A204.1 (cell line): ENCODE results near the gene RAB22A.
"Not testable (repeated sequence)": the region's sequence is repeated elsewhere in the genome, so short reads cannot be mapped to it uniquely, and the experiment has no call there.

Experiments
- FAIRE-seq: peaks from 2 replicates; lab custom pipeline; 2012; peaks lifted over from hg19 to GRCh38; lab: Jason Lieb, UNC

Gene RAB22A

DNA sequence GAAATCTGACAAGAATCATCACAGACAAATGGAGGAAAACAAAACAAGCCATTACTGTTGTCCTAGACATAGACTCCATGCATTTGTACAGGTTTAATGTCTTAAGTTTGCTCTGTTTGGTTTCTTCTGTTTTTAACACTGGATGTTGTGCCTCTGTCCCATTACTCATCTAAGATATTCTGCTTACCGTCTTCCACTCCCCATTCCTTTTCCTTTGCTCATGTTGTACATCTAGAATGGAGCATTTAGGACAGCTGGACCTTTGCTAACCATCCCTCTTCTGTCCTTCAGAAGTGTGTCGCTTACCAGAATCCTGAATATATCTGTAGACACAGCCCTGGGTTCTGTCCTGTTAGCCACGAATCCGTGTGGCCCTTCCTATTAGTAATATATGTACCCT is 35.2 kb downstream of the RAB22A start:
- FAIRE-seq: no peak

DNA sequence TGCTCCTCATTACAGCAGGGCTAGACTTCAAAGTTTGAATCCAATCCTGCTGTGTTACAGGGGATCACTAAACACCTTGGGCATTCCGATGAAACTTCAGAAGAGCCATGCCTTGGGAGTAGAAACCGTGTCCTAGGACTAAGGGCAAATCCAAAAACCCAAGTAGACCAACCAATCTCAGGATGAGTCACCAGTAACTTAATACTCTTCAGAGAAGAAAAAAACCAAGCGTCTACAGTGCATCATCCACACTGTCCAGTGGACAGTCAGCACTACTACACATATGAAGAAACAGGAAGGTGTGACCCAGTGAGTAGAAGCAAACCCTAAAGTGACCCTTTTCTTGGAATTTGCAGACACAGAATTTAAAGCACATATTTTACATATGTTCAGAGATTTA is 40.1 kb downstream of the RAB22A start:
- FAIRE-seq: no peak

DNA sequence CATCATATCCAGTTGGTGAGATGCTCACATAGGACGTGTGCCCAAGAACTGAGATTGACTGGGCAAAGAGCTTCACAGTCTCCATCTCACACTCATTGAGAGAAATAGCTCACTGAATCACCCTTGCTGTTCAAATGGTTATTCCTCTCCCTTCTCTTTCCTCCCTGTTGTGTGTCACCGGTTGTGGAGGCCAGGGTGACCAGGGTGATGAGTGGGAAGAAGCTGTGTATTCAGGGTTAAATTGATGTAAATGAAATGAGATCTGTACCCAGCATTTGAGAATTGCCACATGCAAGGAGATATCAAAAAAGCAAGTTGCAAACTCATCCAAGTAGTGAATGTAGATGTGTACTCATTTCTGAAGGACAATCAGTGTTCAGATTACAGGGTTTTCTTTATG is 43.0 kb downstream of the RAB22A start:
- no peak for FAIRE-seq

DNA sequence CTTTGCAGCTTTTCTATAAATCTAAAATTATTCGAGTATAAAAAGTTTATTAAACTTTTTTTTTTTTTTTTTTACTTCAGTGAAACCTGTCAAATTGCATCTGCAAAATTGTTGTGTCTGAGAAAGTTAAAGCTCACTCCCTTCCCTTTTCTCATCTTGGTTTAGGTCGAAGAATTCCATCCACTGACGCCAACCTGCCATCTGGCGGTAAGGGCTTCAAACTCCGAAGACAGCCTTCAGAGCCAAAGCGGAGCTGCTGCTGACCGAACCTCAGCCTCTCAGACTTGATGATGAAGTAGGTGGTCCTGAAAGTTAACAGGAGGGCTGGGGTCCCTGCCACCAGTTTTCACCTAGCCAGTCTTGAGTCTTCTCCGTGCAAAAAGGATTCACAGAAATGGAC is 49.9 kb downstream of the RAB22A start:
- FAIRE-seq: no peak

DNA sequence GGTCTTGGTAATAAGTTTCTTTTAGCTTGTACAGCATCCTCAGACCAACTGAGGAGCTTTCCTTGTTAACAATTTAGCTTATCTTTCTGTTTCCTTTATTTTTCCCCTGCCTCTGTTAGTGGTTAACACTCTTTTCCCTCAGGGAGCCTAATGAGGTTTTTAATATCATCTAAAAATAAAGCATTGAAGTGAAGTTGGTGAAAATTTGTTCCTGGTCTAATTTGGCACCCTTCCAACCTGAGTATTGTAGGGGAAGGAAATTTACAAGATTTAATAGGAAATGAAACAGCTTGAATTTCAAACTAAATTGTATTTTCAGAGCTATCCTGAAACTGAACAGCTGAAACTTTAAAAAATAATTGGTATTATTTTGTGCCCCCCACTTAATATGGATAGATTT is 51.4 kb downstream of the RAB22A start:
- FAIRE-seq: no peak

DNA sequence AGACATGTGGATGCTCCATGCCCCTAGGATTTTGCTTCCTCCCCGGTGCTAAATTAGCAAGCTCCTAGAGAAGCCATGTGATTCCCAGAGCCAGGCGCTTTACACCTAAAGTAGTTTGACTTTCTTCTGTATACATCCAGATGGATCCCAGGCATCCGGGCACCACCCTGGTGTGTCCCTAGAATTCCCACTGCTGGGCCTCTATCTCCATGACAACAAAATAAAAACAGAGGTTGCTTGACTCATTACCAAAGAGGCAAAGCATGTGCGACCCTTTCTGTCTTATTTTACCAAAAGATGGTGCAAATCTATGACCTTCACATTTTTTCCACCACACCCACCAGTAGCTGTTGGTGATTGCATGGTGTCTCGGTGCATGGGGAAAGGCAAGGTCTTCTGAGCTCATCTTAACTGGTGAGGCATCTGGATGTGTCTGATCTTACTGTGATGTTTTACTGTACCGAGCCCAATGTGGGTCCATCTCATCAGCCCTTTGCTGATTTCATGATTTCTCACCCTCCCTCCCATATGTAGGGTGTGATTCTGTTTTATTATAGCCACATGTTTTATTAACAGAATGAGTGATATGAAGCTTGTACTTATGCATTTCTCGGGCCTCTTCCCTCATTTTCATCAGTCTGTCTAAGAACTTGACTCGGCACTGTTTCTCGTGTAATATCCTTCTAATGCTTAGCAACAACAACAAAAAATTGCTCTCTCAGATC is 52.1 kb downstream of the RAB22A start:
- FAIRE-seq: no peak

DNA sequence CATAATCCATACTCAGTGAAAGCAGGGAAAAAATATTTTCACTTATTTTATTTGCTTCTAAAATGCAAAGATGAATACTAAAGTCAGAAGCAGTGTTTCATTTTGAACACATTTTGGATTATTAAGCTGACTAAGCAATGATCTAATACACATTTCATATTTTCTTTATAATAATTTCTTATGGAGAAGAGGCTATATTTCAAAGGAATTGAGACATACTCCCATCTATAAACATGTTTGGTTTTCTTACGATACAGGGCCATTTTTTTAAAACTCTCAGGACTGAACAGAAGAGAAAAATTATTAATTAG is 52.6 kb downstream of the RAB22A start:
- FAIRE-seq: no peak

DNA sequence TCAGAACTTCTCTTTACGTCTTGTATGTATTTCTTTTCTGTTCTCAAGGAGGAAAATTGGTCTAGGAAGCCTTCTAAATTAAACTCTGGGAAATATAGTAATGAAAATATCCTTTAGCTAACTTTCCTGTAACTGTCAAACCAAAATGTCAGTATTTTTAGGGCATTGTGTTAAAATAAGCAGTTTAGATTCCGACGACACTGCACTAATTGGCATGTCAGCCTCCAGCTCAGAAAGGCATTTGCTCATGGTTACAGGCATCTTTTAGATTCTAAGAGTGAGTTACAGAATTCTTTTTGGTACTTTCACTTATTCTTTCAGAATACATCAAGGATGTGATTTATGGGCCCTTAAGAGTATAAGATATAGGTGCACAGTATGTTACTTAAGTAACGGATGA is 53.5 kb downstream of the RAB22A start:
- FAIRE-seq: no peak

DNA sequence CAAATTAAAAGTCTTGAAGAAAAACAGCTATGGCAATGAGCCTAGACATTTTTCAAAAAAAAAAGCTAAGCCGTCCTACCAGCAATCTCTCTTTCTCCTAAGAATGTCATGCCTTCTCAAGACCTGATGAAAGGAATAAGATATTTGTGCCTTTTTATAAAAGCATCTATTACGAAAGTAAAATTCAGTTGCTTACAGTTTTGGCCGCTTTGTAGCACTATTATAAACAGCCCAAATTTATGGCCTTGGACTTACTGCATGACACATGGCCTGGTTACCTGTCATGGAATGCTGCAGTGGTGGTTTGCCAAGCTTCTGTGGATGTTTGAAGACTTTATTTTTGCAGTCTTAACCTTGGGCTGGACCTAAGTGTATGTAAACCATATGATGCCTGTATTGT is 57.4 kb downstream of the RAB22A start:
- FAIRE-seq: no peak

DNA sequence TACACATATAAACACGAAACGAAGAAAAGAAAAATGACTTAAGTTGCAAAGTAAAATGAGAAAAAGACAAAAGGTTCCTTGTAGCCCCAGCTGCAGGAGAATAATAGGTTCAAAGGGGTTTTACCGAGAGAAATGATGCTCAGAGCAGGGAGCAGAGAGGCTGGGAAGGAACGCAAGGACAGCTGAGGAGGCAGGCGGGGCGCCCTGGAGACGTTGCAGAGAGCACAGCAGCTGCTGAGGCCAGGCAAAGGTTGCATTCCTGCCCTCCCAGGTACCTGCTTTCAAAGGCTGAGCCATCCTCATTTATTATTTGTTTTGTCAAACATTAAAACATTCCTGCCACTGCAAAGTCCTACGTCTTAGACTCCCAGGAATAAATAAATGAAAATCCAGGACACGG is 63.3 kb downstream of the RAB22A start:
- FAIRE-seq: no peak

DNA sequence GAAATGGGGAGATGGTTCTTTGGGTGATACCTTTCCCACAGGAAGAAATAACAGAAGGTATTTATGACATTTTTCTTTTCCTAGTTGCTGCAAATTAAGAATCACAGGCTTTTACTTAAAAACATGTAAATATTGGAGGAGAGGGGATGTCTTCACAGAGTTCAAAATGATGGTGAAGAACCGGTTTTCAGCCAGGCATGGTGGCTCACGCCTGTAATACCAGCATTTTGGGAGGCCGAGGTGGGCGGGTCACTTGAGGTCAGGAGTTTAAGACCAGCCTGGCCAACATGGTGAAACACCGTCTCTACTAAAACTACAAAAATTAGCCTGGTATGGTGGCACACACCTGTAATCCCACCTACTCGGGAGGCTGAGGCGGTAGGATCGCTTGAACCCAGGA is 63.8 kb downstream of the RAB22A start:
- not testable (repeated sequence) for FAIRE-seq

DNA sequence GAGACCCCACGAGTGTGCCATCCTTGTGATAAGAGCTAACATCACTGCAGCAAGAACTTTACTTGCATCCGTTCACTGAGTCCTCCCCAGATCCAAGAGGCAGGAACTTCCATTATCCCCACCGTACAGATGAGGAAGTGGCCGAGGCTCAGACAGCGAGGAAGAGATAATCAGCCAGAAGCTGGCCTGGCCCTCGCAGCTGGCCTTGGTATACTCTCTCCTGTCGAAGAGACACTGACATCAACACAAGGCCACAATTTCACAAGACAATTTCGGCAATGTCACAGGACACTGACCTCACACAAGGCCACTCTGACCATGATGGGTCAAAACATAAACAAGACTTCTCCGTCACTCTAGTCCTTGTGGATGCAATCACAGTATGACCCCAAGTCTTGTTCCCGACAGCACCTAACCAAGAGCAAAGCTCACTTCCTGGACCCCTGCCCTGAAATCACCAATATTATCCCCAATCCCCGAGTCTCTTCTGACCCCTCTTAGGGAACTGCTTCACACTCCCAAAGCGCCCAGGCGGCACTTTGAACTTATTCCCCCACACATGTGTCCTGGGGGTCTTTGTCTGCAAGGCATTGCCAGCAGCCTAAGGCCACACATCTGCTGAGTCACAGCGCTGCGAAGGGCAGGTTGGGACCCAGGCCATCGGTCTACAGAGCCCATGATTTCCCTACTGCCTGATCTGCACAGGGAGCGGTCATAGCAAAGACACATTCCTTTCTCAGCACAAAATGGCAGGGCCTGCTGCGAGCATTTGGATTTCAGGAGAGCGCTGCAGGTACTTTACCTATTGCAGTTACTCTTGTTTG is 64.7 kb downstream of the RAB22A start:
- no peak for FAIRE-seq

DNA sequence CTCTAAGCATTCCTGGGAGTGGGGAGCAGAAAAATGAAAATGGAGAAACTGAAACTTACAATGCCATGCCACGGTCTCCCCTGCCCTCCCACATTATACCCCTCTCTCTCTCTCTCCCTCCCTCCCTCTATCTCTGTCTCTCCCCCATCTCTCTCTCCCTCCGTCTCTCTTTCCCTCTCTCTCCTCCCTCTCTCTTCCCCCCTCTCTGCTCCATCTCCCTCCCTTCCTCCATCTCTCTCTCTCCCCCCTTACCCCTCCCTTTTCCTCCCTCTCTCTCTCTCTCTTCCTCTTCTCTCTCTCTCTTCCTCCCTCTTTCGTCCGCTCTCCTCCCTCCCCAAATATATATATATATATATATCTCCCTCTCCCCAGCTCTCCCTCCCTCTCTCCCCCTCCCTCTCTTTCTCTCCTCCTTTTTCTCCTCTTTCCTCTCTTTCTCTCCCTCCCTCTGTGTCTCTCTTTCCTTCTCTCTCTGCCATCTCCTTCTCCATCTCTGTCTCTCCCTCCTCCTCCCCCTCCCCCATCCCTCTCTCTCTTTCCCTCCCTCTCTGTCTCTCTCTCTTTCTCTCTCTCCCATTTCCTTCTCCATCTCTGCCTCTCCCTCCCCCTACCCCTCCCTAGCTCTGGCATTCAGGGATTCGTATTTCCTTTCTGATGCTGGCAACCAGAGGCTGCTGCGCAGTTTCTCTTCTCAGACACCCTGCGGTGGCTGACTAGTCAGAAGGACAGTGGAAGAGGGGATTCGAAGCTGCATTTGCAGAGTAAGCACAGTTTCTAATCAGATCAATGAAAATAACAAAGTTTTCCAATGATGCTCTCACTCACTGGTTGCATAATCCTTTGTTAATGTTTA is 65.6 kb downstream of the RAB22A start:
- FAIRE-seq: no peak

DNA sequence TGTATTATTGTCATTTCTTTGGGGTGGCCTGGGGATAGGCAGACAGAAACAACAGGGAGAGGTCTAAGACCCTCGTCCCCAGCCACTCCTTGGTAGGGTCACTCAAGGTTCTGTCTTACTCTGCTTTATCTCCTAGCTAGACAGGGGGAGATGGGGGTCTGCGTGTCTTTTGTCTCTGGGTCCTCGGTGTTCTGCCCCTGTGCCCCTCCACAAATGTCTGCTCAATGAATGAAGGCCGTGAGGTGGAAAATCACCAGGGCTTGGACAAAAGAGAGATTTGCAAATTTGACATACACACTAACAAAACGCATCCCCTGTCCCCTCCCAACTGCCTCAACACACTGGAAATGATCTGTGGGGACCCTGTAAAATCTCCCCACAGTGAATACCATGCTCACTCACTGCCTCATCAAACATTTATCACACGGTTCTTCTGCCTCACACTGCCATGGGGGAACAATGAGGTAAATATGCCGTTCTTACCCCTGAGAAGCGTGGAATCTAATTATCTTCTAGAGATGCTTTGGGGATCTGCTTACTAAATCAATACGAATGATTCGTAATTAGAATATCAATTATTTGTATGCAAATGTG is 66.3 kb downstream of the RAB22A start:
- no peak for FAIRE-seq

DNA sequence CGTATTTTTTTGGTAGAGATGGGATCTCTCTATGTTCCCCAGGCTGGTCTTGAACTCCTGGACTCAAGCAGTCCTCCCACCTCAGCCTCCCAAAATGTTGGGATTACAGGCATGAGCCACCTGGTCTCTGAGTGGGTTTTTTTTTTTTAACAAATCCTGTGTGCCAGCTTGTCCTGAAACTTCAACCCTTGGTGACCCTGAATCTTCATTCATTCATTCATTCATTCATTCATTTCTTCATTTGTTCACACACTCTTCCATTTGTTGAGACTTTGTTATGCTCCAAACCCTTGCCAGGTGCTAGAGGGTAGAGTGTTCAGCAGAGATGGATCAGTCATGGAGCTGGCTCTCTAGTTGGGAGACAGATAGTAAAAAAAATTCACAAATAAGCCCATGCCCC is 67.5 kb downstream of the RAB22A start:
- FAIRE-seq: no peak

DNA sequence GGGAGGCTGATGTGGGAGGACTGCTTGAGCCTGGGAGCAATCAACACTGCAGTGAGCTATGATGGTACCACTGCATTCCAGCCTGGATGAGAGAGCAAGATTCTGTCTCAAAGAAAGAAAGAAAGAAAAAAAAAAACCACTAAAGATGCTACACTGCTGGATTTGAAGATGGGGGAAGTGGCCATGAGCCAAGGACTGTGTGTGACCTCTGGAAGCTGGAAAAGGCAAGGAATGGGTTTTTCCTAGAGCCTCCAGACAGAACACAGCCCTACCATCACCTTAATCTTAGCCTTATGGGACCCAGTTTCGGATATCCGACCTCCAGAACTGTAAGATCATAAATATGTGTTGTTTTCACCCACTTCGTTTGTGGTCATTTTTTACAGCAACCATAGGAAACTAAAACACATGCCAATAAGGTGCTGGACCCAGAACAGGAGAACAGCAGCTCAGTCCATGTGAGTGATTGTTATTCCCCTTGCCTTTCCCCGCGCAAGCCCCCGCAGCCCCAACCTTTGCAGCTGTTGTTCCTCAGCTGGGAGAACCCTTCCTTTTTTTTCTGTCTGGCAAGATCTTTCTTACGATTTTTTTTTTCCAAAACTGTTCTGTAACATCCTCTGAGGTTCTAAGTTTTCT is 68.4 kb downstream of the RAB22A start:
- no peak for FAIRE-seq

DNA sequence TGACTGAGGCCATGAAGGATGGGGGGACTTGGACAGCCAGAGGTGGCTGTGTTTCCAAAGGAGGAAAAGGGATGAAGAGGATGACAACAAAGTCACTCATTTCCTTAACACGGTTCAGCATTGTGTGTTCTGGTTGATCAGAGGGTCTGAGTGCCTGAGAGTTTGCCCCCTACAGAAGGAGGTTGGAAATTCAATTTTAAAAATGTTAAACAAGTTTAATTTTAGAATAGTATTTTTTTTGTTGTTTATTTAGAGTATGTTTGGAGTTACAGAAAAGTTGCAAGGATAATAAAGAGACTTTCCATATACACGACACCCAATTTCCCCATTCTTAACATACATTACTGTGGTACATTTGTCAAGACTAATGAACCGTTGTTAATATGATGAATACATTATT is 69.2 kb downstream of the RAB22A start:
- FAIRE-seq: no peak

DNA sequence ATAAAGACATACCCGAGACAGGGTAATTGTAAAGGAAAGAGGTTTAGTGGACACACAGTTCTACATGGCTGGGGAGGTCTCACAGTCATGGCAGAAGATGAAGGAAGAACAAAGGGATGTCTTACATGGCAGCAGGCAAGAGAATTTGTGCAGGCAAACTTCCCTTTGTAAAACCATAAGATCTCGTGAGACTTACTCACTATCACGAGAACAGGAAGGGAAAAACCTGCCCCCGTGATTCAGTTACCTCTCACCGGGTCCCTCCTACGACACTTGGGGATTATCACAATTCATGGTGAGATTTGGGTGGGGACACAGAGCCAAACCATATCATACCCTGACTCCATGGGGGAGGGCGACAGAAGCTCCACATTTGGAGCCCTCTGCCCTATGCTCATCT is 72.1 kb downstream of the RAB22A start:
- FAIRE-seq: no peak

DNA sequence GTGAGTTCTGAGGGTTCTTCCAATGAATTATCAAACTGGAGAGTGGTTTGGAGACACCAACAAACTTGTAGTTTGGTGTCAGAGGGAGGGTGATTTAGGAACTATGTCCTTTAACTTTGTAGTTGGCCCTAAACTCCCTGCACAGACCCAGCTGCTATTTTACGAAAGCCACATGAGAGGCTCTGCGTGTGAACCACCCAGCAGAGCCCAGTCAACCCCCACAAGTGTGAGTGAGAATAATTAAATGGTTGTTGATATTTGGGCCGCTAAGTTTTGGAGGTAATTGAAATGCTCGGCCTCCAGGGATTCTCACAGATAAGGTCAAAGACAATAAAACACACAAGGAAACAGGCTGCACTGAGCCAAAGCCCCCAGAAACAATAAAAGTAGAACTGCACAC is 72.6 kb downstream of the RAB22A start:
- FAIRE-seq: no peak

DNA sequence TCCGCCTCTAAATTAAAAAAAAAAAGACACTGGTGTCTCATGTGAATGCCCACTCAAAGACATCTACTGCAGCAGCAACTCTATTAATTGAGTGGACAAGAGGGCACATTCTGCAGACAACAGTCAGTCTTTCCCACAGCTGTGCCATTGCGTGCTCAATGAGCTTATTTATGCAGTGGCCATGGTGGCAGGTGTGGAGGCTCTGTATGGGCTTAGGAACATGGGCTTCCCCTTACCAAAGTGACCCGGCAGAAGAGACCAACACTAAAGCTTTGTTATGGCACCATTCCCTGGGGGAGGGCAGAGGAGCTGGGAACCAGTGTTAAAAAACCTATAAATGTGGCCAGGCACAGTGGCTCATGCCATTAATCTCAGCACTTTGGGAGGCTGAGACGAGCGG is 75.3 kb downstream of the RAB22A start:
- FAIRE-seq: no peak

DNA sequence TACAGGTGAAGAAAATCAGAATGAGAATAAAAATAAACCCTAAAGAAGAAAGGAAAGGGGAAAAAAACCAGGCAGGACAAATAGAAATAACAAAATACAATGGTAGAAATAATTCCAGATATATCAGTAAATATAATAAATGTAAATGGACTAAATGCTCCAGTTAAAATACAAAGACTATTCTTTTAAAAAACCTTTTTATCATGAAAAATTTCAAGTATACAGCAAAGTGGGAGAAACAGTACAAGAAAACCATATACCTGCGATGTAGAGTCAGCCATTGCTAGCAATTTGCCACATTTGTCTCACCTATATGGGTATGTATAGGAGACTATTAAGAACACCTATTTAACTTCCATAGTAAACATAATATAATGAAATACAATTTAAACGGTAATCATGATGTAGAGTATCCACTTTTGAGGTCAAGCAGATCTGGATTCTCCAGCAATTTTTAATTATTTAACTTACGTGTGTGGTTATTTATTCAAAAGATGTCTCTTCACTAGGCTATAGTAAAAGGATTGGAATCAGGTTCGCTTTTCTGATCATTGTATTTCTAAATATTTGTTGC is 78.6 kb downstream of the RAB22A start:
- FAIRE-seq: no peak

DNA sequence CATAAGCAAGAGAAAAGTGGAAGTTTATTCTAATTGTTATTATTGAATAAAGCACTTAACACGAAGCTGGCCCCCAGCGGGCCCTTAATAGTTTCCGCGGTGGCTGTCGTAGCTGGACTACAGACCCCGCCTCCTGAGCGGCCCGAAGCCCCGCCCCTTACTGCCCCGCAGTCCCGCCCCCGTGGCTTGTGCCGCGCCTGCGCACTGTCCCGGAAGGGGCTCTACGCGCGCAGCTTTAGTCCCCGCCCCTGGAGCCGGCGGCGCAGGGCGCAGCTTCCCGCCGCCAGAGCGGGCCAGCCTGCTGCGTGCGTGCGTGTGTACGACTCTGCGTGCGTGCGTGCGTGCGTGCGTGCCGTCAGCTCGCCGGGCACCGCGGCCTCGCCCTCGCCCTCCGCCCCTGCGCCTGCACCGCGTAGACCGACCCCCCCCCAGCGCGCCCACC is 79.4 kb downstream of the RAB22A start, which contains the start of gene VAPB:
Gene VAPB (plus strand): TSS at position 348 of the 442 bp plus-strand sequence. CDS start 231 bp downstream, outside the sequence.
- FAIRE-seq: no peak
